M059J (cell line): Measurements from ENCODE around the gene XYLT1. TPM values are rescaled to one million over a fixed set of nuclear protein-coding genes. Genes with fewer than 3 reads are reported as not detected.
"Not testable (repeated sequence)": the region's sequence is repeated elsewhere in the genome, so short reads cannot be mapped to it uniquely, and the experiment has no call there.

Experiments
- DNase-seq: peaks from one replicate; pipeline ENCODE4 v3.0.0-alpha.2; 2012; ENCODE audit warnings: low read depth
- total RNA-seq: library from RNA; depleted of rRNA; stranded (reverse); fragments of >200 nt; shearing (Covaris generic); gene quantifications from 2 replicates; pipeline ENCODE4 v1.2.3, GENCODE V29; 2014

XYLT1 gene
- total RNA-seq, 1 experiment from 2014 or later, result 10.3 TPM

GRCh38 chr16:17309510-17309909, 161.2 kb downstream of the XYLT1 start:
- no peak for DNase-seq

GRCh38 chr16:17308186-17308585, 162.6 kb downstream of the XYLT1 start:
- DNase-seq, result no peak

GRCh38 chr16:17307504-17307903, 163.3 kb downstream of the XYLT1 start:
- no peak for DNase-seq

GRCh38 chr16:17306745-17307144, 164.0 kb downstream of the XYLT1 start:
- no peak for DNase-seq

GRCh38 chr16:17306211-17306610, 164.5 kb downstream of the XYLT1 start:
- DNase-seq, result not testable (repeated sequence)

GRCh38 chr16:17305694-17306093, 165.1 kb downstream of the XYLT1 start:
- peak; percentile 22 for DNase-seq

GRCh38 chr16:17304491-17305119, 166.2 kb downstream of the XYLT1 start:
- no peak for DNase-seq

DNA sequence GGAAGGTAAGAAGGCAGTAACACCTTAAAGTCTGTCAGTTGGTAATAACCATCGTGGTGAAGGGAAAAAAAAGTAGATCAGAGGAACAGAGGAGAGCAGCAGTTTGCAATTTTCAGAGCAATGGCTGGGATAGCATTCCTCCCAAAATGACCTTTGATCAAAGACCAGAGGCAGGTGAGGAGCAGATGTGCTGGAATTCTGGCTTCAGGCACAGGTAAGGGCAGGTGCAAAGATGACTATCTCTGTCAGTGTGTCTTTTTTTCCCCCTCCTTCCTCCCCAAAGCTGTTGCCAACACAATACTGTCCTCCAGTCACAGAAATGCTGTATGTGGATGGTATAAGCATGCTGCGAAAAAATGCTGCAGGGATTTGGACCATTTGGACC, 166.7 kb downstream of the XYLT1 start:
- DNase-seq, result no peak

GRCh38 chr16:17303101-17303500, 167.7 kb downstream of the XYLT1 start:
- DNase-seq, result peak; percentile 21

GRCh38 chr16:17302620-17303019, 168.1 kb downstream of the XYLT1 start:
- peak; percentile 72 for DNase-seq

GRCh38 chr16:17302214-17302613, 168.5 kb downstream of the XYLT1 start:
- no peak for DNase-seq

GRCh38 chr16:17301593-17302135, 169.1 kb downstream of the XYLT1 start:
- no peak for DNase-seq

- DNase-seq, result no peak
These were observed 169.6 kb downstream of the XYLT1 start for GRCh38 chr16:17301184-17301583.

DNA sequence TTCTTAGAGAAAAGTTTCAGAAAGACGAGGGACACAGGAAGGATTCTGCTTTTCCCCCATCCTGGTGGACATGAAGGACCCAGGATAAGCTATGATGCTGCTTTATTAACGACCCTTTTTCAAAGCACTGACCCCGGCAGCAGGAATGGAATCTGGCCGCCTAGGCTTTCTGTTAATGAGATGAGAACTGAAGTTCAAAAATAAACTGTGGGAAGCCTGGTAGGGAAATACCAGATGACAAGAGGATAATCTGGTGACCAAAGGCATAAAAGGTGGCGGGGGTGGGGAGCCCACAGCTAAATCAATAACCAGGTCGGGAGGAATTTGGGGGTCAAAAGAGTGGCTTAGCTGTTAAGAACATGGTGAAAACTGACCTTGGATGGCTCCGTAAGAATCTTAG, 171.0 kb downstream of the XYLT1 start:
- no peak for DNase-seq

GRCh38 chr16:17298238-17298637, 172.5 kb downstream of the XYLT1 start:
- DNase-seq, result no peak

- DNase-seq, result peak; percentile 38
These were observed 174.3 kb downstream of the XYLT1 start for GRCh38 chr16:17296431-17296830.

GRCh38 chr16:17295948-17296347, 174.8 kb downstream of the XYLT1 start:
- DNase-seq, result peak; percentile 32

DNA sequence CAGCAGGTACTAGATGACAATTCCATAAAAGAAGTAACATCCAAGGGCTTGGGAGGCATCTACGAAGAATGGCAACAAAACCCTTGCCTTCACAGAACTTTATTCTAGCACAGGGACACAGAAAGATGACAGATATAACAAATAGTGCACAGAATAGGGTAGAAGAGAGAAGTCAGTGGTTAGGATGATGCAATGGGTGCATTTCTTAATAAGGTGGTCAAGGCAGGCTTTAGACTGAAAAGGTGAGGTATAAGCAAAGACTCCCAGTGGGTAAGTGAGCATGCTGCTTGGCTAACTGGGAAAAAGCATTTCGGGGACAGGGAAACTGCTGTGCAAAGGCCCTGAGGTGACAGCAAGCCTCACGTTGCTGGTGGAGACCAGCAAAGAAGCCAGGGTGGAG, 175.9 kb downstream of the XYLT1 start:
- no peak for DNase-seq

DNA sequence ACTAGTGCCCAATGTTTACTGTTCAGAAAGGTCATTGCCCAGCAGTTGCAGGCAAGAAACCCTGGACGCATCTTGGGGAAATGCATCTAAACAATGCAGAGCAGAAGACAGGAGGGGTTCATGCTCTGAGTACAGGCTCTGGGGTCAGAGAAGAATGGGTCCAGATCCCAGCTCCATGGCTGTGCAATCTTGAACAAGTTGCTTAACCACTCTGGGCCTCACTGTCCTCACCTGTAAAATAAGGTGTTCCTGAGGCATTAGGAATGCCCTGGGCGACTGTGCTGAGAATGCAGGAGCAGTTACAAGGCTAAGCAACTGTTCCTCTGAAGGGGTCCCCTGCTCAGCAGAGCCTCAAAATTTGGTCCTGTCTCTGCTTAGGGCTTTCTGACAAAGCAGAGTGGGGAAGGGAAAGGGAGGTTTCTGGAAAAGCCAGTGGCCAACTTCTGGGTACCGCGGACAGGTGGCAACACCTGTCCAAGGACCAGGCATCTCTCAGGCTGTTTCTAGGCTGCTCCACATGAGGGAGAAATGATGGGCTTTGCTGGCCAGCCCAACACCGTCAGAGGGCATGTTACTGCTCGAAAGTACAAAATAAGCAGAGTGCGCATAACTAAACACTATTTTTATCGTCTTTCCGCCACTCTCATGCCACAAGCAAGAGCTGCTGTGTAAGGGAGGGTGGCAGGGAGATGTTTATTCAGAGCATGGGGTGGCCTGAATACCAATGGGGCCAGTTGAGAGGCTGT, 176.8 kb downstream of the XYLT1 start:
- DNase-seq, result no peak

GRCh38 chr16:17291289-17291688, 179.5 kb downstream of the XYLT1 start:
- no peak for DNase-seq

DNA sequence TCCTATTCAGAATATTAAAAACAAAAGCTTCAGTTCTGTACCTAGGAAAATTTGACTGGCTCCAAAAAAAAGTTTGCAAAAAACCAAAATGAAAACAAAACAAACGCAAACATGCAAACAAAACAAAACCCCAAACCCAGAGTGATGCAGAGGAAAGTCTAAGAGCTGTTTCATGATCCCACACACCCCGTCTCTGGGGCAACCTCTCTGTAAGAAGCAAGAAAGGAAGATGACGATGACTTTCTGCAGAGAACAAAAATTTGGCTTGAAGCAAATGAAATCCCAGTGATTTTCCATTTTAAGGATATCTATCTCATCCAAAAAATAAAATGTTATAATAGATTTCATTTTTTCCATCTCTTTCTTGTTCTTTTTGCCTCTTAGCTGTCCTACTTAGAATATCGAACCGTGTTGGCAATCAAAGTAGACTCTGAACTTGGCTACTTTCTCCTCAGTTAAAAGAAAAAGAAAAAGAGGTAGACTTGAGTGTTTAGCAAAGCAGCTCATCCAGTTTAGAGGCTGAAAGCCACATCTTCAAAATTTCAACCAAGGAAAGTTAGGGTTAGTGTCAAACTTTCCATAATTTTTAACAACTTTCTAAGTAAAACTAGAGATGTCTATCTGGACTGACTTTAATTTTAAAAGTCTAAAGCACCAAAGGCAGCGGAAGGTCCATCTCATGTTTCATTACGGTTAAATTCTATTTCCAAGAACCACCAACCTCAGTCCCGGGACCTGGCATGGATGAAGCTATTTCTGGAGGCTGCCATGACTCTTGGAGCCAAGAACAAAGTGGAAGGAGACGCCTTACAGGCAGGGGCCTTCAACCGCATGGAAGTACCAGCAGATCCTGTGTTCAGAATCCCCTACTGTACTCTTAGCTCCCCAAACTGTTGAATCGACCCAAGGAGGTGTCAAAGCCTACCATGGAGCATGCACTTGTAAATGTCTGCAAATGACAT, 180.8 kb downstream of the XYLT1 start:
- DNase-seq, result no peak

DNA sequence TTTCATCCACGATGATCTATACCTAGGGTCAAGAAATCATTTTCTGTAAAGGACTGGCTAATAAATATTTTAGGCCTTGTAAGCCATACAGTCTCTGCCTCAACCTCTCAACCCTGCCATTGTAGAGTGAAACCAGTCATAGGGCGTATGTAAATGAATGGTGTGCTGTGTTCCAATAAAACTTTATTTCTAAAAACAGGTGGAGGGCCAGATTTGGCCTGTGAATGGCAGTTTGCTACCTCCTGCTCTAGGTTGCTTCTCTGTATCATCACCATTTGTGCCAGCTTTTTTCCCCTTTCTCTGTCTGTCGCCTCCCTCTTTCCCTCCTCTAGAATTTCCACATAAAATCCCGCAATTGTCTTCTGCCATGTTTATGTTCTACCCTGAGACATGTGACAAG, 181.7 kb downstream of the XYLT1 start:
- DNase-seq, result no peak
